OCI-LY3 (cell line): ENCODE data around the gene KDM4B.

Experiments used
- H2AFZ ChIP-seq: fragments of 200-600, 300-600 bp; shearing (Covaris generic); 2 replicates; pipeline ENCODE4 v1.6.0; 2014; ENCODE audit warnings: antibody characterized with exemption, low read depth, low read length
- H3K27ac ChIP-seq: fragments of 200-600, 300-600 bp; sonication (generic); 2 replicates; pipeline ENCODE4 v1.5.1; 2014; ENCODE audit warnings: mild to moderate bottlenecking, low read length, moderate library complexity, mixed read lengths
- H3K27me3 ChIP-seq: fragments of 200-600, 300-600 bp; sonication (generic); 2 replicates; pipeline ENCODE4 v1.6.1; 2014; ENCODE audit warnings: low read depth, low read length, mixed read lengths
- H3K36me3 ChIP-seq: fragments of 200-600, 300-600 bp; sonication (generic); replicated peaks from 2 replicates; pipeline ENCODE3; 2014; ENCODE audit warnings: low read depth, low read length, mixed read lengths
- H3K4me1 ChIP-seq: fragments of 300-600, 200-600 bp; sonication (generic); 2 replicates; pipeline ENCODE4 v1.6.1; 2014; ENCODE audit warnings: low read length, mixed read lengths
- H3K4me2 ChIP-seq: fragments of 200-600, 300-600 bp; sonication (generic); 2 replicates; pipeline ENCODE4 v1.6.1; 2014; ENCODE audit warnings: low read length, mixed read lengths
- H3K4me3 ChIP-seq: fragments of 300-600, 200-600 bp; sonication (generic); 2 replicates; pipeline ENCODE4 v1.5.1; 2014; ENCODE audit warnings: antibody characterized with exemption, mild to moderate bottlenecking, low read length, moderate library complexity
- H3K79me2 ChIP-seq: fragments of 300-600, 200-600 bp; shearing (Covaris generic); 2 replicates; pipeline ENCODE4 v1.6.1; 2014; ENCODE audit warnings: mild to moderate bottlenecking, low read length, mixed read lengths
- H3K9ac ChIP-seq: fragments of 300-600, 200-600 bp; shearing (Covaris generic); 2 replicates; pipeline ENCODE4 v1.6.0; 2014; ENCODE audit warnings: mild to moderate bottlenecking, low read length, moderate library complexity
- H3K9me3 ChIP-seq: fragments of 200-600, 300-600 bp; shearing (Covaris generic); 2 replicates; pipeline ENCODE4 v1.6.1; 2014; ENCODE audit warnings: low read length, mixed read lengths; ENCODE audit not compliant: insufficient read depth
- H4K20me1 ChIP-seq: fragments of 200-600, 300-600 bp; sonication (generic); 2 replicates; pipeline ENCODE4 v1.6.1; 2016; ENCODE audit warnings: low read length, mixed read lengths; ENCODE audit not compliant: insufficient read depth
- CTCF ChIP-seq: fragments of 200-600, 300-600 bp; sonication (generic); IDR thresholded peaks from 2 replicates; pipeline ENCODE4 v1.5.1; 2014; ENCODE audit warnings: antibody characterized with exemption, low read length, low read depth
- EZH2phosphoT487 ChIP-seq: fragments of 200-600 bp; shearing (Covaris generic); IDR thresholded peaks from 2 replicates; pipeline ENCODE4 v1.6.1; 2018; ENCODE audit warnings: antibody characterized with exemption, mixed run types, low read depth

KDM4B gene

GRCh38 chr19:5106971-5107370, 138.1 kb downstream of the KDM4B start:
- H3K36me3 ChIP-seq = peaks cover 9% of the 10 kb centered on the region
- no peak overlapping the region for H2AFZ ChIP-seq
- H3K4me2 ChIP-seq = no peak overlapping the region
- H3K27me3 ChIP-seq = no peaks in the 10 kb centered on the region
- no peaks in the 10 kb centered on the region for H3K9me3 ChIP-seq
- H3K4me3 ChIP-seq = no peak overlapping the region
- no peak overlapping the region for H3K9ac ChIP-seq
- H3K27ac ChIP-seq = no peak overlapping the region
- no peaks in the 10 kb centered on the region for H3K4me1 ChIP-seq
- H4K20me1 ChIP-seq = peaks cover 19% of the 10 kb centered on the region
- TF ChIP-seq CTCF (no peak), EZH2phosphoT487 (no peak)
- no peaks in the 10 kb centered on the region for H3K79me2 ChIP-seq

- no peak overlapping the region for H3K4me2 ChIP-seq
- H3K9me3 ChIP-seq = no peaks in the 10 kb centered on the region
- no peaks in the 10 kb centered on the region for H3K27me3 ChIP-seq
- no peaks in the 10 kb centered on the region for H3K4me1 ChIP-seq
- peaks cover 19% of the 10 kb centered on the region for H4K20me1 ChIP-seq
- H3K79me2 ChIP-seq = no peaks in the 10 kb centered on the region
- H3K36me3 ChIP-seq = peaks cover 15% of the 10 kb centered on the region
- H3K9ac ChIP-seq = no peak overlapping the region
- H2AFZ ChIP-seq = no peak overlapping the region
- no peak overlapping the region for H3K27ac ChIP-seq
- TF ChIP-seq CTCF (no peak), EZH2phosphoT487 (no peak)
- H3K4me3 ChIP-seq = no peak overlapping the region
Observed at GRCh38 chr19:5107432-5108122, 138.7 kb downstream of the KDM4B start.

DNA sequence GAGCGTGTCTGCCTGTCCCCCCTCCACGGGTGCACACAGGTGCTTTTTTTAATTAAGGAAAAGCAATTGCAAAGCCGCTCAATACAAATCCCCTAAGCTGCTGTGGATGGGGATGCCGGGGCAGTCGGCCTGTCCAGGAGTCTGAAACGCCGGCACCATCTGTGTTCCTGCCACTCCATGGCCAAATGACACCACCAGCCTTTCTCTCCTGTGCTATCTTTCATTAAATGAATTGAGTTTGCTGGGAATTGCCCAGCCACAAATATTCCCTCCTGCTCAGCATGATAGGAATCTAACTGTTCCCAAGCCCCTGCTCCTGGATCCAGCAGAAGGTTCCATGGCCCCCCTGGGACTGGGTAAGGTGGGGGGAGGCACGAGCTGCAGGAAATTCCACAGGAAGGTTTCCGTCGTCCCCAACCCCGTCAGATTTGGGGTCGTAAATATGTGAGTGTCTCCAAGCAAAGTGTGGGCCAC, 139.2 kb downstream of the KDM4B start:
- H3K9me3 ChIP-seq = no peaks in the 10 kb centered on the region
- no peak for TF ChIP-seq CTCF
- TF ChIP-seq EZH2phosphoT487 = no peak
- peaks cover 17% of the 10 kb centered on the region for H3K36me3 ChIP-seq
- no peak overlapping the region for H3K9ac ChIP-seq
- no peak overlapping the region for H3K27ac ChIP-seq
- no peak overlapping the region for H3K4me3 ChIP-seq
- H3K4me2 ChIP-seq = no peak overlapping the region
- no peak overlapping the region for H2AFZ ChIP-seq
- H4K20me1 ChIP-seq = peaks cover 19% of the 10 kb centered on the region
- H3K79me2 ChIP-seq = no peaks in the 10 kb centered on the region
- H3K27me3 ChIP-seq = no peaks in the 10 kb centered on the region
- no peaks in the 10 kb centered on the region for H3K4me1 ChIP-seq

DNA sequence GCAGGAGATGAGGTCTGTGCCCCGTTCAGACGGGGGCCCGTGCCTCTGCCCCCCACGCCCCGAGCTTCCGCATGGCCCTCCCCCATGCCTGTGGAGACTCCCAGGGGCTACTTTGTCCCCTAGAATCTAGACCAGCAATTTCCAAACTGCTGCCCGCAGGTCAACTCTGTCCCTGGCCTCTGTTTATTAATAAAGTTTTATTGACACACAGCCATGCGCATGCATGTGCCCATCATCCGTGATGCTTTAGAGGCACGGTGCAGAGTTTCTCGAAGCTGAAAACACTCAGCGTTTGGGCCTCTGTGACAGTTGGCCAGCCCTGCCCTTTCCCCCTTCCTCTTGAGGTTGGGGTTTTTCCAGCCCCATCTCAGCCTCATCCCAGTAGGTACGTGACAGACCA, 140.0 kb downstream of the KDM4B start:
- Histone ChIP-seq H3K27me3 (no peaks in the 10 kb centered on the region), H3K4me1 (no peaks in the 10 kb centered on the region), H3K79me2 (no peaks in the 10 kb centered on the region), H3K36me3 (peaks cover 19% of the 10 kb centered on the region), H2AFZ (no peak overlapping the region), H4K20me1 (peaks cover 19% of the 10 kb centered on the region), H3K9me3 (no peaks in the 10 kb centered on the region), H3K4me3 (no peak overlapping the region), H3K4me2 (no peak overlapping the region), H3K27ac (no peak overlapping the region), H3K9ac (no peak overlapping the region)
- TF ChIP-seq CTCF = no peak
- TF ChIP-seq EZH2phosphoT487 = no peak
